HFFc6 (cell line): ENCODE results near the gene FSTL4. TPM values are rescaled to one million over a fixed set of nuclear protein-coding genes. Genes with fewer than 3 reads are reported as not detected.

Experiments used
- DNase-seq: peaks from one replicate; pipeline ENCODE4 v3.0.0-alpha.2; 2018
- H3K27ac Mint-ChIP-seq: 2 replicates; pipeline ENCODE4 v1.8.0; 2020; ENCODE audit warnings: mild to moderate bottlenecking, mixed read lengths
- H3K27me3 Mint-ChIP-seq: 2 replicates; pipeline ENCODE4 v1.8.0; 2021; ENCODE audit warnings: mild to moderate bottlenecking, moderate library complexity, mixed read lengths; ENCODE audit not compliant: insufficient read depth
- H3K36me3 Mint-ChIP-seq: 2 replicates; pipeline ENCODE4 v1.8.0; 2021; ENCODE audit warnings: low read depth, mixed read lengths
- H3K4me1 Mint-ChIP-seq: 2 replicates; pipeline ENCODE4 v1.8.0; 2020; ENCODE audit warnings: low read depth, mixed read lengths
- H3K4me3 Mint-ChIP-seq: 2 replicates; pipeline ENCODE4 v1.8.0; 2020; ENCODE audit warnings: mild to moderate bottlenecking, moderate library complexity, mixed read lengths
- H3K9me3 Mint-ChIP-seq: 2 replicates; pipeline ENCODE4 v1.8.0; 2020; ENCODE audit warnings: mild to moderate bottlenecking, mixed read lengths
- total RNA-seq, 6 experiments: library from RNA; stranded (reverse); fragmentation: NEBNext Ultra II Directional; extraction: Animal tissue kit (Norgen Biotek cat#: 25700); gene quantifications; 2 replicates in 1 of 6; 3 replicates in 5 of 6; pipeline ENCODE4 v1.2.3, GENCODE V29; 2021
- TF ChIP-seq, protein P1 (sequence below): fragments of 200-600 bp; sonication (generic); IDR thresholded peaks from 2 replicates; pipeline ENCODE4 v1.5.0; 2021; ENCODE audit warnings: antibody characterized with exemption, mild to moderate bottlenecking

The FSTL4 gene
- total RNA-seq, 6 experiments from 2014 or later = not detected

GRCh38 chr5:133603711-133604110, 8.6 kb downstream of the FSTL4 start:
- DNase-seq = no peak
- H3K4me3 Mint-ChIP-seq = no peak overlapping the region
- H3K36me3 Mint-ChIP-seq = no peaks in the 10 kb centered on the region
- no peaks in the 10 kb centered on the region for H3K9me3 Mint-ChIP-seq
- no peaks in the 10 kb centered on the region for H3K4me1 Mint-ChIP-seq
- no peak overlapping the region for H3K27ac Mint-ChIP-seq
- TF ChIP-seq, protein P1, sequence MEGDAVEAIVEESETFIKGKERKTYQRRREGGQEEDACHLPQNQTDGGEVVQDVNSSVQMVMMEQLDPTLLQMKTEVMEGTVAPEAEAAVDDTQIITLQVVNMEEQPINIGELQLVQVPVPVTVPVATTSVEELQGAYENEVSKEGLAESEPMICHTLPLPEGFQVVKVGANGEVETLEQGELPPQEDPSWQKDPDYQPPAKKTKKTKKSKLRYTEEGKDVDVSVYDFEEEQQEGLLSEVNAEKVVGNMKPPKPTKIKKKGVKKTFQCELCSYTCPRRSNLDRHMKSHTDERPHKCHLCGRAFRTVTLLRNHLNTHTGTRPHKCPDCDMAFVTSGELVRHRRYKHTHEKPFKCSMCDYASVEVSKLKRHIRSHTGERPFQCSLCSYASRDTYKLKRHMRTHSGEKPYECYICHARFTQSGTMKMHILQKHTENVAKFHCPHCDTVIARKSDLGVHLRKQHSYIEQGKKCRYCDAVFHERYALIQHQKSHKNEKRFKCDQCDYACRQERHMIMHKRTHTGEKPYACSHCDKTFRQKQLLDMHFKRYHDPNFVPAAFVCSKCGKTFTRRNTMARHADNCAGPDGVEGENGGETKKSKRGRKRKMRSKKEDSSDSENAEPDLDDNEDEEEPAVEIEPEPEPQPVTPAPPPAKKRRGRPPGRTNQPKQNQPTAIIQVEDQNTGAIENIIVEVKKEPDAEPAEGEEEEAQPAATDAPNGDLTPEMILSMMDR = no peak
- H3K27me3 Mint-ChIP-seq = no peaks in the 10 kb centered on the region; the same call in 1 of the 2 replicates

DNA sequence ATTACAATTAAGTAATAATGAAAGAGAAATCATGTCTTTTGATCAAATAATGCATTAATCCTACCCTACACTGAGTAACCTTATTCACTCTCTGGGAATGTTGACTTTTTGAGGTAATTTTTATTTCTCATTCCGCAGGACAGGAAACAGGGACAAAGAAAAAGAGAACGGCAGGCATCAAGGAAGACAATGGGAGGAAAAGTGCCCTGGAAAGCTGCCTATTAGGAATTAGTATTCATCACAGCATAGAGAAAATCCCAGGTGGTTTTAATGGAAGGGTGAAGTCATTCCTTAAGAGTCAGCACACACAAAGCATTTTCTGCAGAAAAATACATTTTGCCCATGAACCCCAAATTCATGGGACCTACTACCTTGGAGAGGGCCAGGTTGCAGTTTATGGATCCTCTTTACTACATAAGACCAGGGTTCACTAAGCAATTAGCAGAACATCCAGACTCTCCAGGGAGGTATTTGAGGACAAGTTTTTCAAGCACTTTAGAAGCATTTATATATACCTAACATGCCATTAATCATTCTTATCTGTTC, 9.4 kb downstream of the FSTL4 start:
- Mint-ChIP-seq H3K27me3 (no peaks in the 10 kb centered on the region; the same call in 1 of the 2 replicates), H3K4me3 (no peak overlapping the region), H3K36me3 (no peaks in the 10 kb centered on the region)

GRCh38 chr5:133599600-133599999, 12.7 kb downstream of the FSTL4 start:
- Mint-ChIP-seq H3K9me3 (peaks cover 3% of the 10 kb centered on the region), H3K4me1 (no peaks in the 10 kb centered on the region), H3K36me3 (no peaks in the 10 kb centered on the region), H3K4me3 (no peak overlapping the region), H3K27me3 (no peaks in the 10 kb centered on the region; the same call in 1 of the 2 replicates), H3K27ac (no peak overlapping the region)
- no peak for DNase-seq
- TF ChIP-seq, protein P1 = no peak

More for the DNA sequence above, 9.4 kb downstream of the FSTL4 start:
- TF ChIP-seq, protein P1 = no peak
- DNase-seq = no peak
- no peaks in the 10 kb centered on the region for H3K4me1 Mint-ChIP-seq
- no peaks in the 10 kb centered on the region for H3K9me3 Mint-ChIP-seq
- H3K27ac Mint-ChIP-seq = no peak overlapping the region

DNA sequence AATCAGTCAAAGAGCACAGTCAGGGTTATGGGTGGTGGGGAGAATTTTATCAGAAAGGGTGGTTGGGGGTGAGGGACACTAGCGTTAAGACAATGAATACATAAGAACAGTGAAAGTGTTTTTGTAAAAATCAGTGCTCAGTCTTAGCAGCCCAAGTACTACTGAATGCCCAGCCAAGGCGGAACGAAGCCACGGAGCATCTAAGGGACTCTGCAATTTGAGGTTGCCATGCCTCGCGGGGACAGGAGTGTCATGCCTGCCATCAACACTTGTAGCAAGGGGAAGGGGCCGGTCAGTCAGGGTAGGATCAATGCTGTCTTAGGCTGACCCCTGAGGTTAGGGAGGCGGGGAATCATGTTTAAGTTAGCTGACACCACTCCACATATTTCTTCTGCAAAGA, 13.3 kb downstream of the FSTL4 start:
- TF ChIP-seq, protein P1 = no peak
- Mint-ChIP-seq H3K4me1 (no peaks in the 10 kb centered on the region), H3K4me3 (no peak overlapping the region), H3K27me3 (no peaks in the 10 kb centered on the region; the same call in 1 of the 2 replicates), H3K36me3 (no peaks in the 10 kb centered on the region), H3K27ac (no peak overlapping the region), H3K9me3 (peaks cover 3% of the 10 kb centered on the region)
- no peak for DNase-seq

DNA sequence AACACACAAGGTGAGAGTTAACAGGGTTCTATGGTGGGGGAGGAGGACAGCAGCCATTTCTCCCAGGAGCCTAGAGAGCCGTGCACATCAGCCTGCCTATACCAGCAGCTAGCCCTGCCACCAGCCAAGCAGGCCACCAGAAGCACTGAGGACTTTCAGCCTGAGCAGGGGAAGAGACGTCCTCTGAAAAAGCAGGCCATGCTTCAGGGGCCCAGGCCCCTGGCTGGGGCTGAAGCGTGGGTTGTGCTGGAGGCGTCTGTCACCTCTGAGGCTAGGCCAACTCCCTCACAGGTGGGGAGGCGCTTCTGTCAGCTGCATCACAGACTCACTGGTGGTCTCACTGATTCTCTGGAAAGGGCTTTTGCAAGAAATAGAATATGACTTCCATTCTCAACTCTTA, 16.3 kb downstream of the FSTL4 start:
- Mint-ChIP-seq H3K36me3 (no peaks in the 10 kb centered on the region), H3K9me3 (peaks cover 3% of the 10 kb centered on the region), H3K27me3 (peaks cover 2% of the 10 kb centered on the region), H3K4me3 (no peak overlapping the region), H3K4me1 (no peaks in the 10 kb centered on the region), H3K27ac (no peak overlapping the region)
- no peak for DNase-seq
- TF ChIP-seq, protein P1 = no peak

DNA sequence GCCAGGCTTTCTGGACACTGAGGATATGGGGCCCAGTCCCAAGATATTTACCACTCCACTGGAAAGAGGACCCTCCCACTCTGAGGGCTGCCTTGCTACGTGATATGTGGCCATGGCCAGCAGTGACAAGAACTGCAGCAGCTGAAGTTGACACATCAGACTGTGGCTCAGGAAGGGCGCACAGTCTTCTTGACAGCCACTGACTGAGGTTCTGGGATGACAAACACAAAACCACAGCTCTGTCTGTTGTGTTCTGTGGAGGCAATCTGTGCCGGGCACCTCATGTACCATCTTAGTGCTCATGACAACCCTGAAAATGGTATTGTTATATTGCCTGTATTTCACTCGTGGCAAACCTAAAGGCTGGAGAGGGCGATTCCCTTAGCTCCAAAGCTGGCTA, 16.9 kb downstream of the FSTL4 start:
- Mint-ChIP-seq H3K27me3 (peaks cover 2% of the 10 kb centered on the region), H3K9me3 (peaks cover 3% of the 10 kb centered on the region), H3K36me3 (no peaks in the 10 kb centered on the region), H3K27ac (no peak overlapping the region), H3K4me3 (no peak overlapping the region), H3K4me1 (no peaks in the 10 kb centered on the region)
- TF ChIP-seq, protein P1 = no peak
- DNase-seq = no peak
